ES-I3 (cell line): Measurements from ENCODE around the gene UQCR11.

ENCODE experiments used
- H3K36me3 ChIP-seq: 2 replicates; pipeline ENCODE4 v1.6.1; 2013; ENCODE audit warnings: mild to moderate bottlenecking, low read length, control low read depth, moderate library complexity; ENCODE audit not compliant: insufficient read depth
- H3K4me1 ChIP-seq: 2 replicates; pipeline ENCODE4 v1.6.1; 2013; ENCODE audit warnings: mild to moderate bottlenecking, control low read depth, low read length; ENCODE audit not compliant: insufficient read depth
- H3K9ac ChIP-seq: 2 replicates; pipeline ENCODE4 v1.6.1; 2013; ENCODE audit warnings: low read depth, mild to moderate bottlenecking, low read length, moderate library complexity
- H3K9me3 ChIP-seq: 2 replicates; pipeline ENCODE4 v1.6.1; 2013; ENCODE audit warnings: mild to moderate bottlenecking, low read length, moderate library complexity; ENCODE audit not compliant: control insufficient read depth, insufficient read depth

Gene UQCR11

GRCh38 chr19:1605236-1606137 is at the start of gene UQCR11:
UQCR11 (minus strand) TSS chr19:1605462; CDS start chr19:1605409, 53 bp downstream.
- Histone ChIP-seq H3K4me1 (no peaks in the 10 kb centered on the region; the same call in 1 of the 2 replicates), H3K36me3 (no peaks in the 10 kb centered on the region; the same call in 1 of the 2 replicates), H3K9ac (peak within 1 kb of the TSS; percentile 99), H3K9me3 (no peaks in the 10 kb centered on the region)

DNA sequence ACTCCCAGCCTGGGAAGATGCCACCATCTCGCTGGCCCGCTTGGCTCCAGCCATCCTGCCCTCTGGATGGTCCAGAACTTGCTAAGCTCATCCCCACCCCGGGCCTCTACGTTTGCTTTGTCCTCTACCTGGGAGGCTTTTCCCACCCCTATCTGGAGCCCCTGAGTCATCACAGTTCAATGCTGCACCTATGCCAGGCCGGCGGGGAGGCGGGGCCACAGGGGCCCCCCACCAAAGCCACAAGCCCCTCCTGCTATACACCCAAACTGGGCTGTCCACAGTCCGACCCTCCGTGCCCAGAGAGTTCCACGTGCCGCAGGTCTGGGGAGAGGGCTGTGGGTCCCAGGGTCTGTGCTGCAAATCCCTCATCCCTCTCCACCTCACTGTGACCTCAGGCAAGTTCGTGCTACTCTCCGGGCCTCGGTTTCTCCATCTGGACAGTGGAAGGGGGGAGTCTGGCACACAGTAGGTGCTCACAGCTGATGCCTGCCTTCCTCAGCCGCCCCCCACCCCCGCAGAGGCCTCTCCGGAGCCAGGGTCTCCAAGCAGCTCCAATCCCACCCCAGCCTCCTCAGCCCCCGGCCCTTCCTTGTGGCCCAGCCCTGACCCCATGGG is 49.0 kb upstream of the UQCR11 start:
- H3K36me3 ChIP-seq: peaks cover 6% of the 10 kb centered on the region; the same call in 1 of the 2 replicates
- H3K9me3 ChIP-seq: no peaks in the 10 kb centered on the region
- no peak overlapping the region for H3K9ac ChIP-seq
- H3K4me1 ChIP-seq: no peaks in the 10 kb centered on the region

DNA sequence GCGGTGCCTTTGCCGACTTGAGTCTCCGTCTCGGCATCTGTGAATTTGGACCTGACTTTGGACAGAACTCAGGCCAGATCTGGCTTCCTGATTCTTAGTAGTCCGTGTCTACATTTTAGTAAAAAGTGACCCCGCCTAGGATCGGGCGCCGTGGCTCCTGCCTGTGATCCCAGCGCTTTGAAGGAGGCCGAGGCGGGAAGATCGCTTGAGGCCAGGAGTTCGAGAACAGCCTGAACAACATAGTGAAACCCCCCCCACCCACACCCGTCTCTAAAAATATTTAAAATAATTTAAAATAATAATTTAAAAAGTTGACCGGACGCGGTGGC is 48.0 kb upstream of the UQCR11 start:
- peak overlapping the region; percentile 94; the same call in 1 of the 2 replicates for H3K9ac ChIP-seq
- H3K9me3 ChIP-seq: no peaks in the 10 kb centered on the region
- peaks cover 6% of the 10 kb centered on the region for H3K36me3 ChIP-seq
- no peaks in the 10 kb centered on the region for H3K4me1 ChIP-seq

DNA sequence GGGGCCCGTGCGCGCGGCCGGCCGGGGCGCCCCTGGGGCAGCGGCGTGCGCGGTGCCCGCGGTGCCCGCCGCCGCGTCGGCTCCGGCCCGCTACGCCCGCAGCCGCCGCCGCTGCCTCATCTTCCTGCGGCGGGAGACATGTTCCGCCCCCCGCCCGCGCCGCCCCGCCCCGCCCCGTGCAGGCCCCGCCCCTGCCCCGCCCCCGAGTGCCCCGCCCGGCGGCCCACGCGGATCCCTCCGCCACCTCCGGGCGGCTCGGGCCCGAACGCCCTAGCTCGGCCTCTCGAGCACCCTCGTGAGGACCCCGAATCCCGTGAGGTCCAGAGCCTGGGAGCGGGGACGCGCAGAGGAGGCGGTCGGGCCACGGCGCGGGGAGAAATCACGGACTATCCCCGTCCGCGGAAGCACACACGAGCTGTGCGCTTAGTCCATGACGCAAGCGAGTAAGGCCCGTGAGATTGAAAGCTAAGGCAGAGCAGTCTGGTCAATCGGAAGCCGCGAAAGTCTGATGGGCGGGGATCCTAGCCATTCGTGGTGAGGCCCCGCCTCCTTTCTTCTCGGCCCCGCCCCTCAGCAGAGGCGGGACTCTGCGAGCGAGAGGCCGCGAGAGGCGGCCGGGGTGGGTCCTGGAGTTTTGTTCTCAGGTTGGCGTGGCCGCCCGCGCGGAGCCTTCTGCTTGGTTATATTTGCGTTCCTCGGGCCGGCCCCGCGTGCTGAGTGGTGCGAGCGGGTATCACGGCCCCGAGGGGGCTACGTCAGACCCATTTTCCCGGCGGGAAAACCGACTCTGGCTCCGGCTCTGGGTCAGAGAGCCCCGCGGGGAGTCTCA is 47.4 kb upstream of the UQCR11 start, which contains the start of gene TCF3:
TSS of gene TCF3 (minus strand) at position 145 of the 829 bp plus-strand sequence. CDS start 2,367 bp downstream, outside the sequence.
- H3K9ac ChIP-seq: peak within 1 kb of the TSS; percentile 94
- no peaks in the 10 kb centered on the region for H3K9me3 ChIP-seq
- H3K36me3 ChIP-seq: peaks cover 6% of the 10 kb centered on the region
- H3K4me1 ChIP-seq: no peaks in the 10 kb centered on the region

DNA sequence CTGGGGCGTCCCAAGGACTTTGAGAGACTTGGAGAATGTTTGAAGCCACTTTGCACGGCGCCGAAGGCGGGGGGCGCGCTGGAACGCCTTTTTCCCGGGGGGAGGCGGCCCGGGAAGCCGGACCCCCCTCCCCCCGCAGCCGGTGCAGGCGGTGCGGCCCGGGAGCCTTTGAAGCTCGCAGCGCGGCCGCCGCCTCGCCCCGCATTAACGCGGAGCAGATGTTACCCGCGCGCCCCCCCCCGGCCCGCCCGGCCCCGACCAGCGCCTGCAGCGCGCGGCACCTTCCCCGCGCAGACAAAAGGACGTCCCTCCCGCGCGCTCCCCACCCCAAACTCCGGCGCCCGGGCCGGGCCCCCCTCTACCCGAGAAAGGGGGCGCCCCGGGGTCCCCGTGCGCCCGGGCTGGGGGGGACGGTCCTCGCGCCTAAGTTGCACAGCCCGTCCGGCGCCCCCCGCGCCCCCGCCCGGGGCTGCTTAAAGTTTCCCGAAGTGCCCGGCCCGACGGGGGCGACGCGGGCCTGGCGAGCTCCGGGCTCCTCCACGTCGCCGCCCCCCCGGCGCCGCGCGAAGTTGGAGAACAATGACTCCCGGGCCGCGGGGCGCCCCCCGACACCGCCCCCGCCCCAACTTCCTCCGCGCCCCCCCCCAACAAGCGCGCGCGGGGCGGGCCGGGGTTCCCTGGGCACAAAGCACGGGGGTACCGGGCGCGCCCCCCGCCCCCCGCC is 46.5 kb upstream of the UQCR11 start:
- H3K36me3 ChIP-seq: peaks cover 6% of the 10 kb centered on the region
- H3K4me1 ChIP-seq: no peaks in the 10 kb centered on the region
- H3K9ac ChIP-seq: peak overlapping the region; percentile 94

GRCh38 chr19:1650650-1651567 is 45.6 kb upstream of the UQCR11 start:
- Histone ChIP-seq H3K4me1 (no peaks in the 10 kb centered on the region), H3K9me3 (no peaks in the 10 kb centered on the region), H3K36me3 (peaks cover 7% of the 10 kb centered on the region), H3K9ac (peak overlapping the region; percentile 94)

More for the DNA sequence above, 46.5 kb upstream of the UQCR11 start:
- no peaks in the 10 kb centered on the region for H3K9me3 ChIP-seq

DNA sequence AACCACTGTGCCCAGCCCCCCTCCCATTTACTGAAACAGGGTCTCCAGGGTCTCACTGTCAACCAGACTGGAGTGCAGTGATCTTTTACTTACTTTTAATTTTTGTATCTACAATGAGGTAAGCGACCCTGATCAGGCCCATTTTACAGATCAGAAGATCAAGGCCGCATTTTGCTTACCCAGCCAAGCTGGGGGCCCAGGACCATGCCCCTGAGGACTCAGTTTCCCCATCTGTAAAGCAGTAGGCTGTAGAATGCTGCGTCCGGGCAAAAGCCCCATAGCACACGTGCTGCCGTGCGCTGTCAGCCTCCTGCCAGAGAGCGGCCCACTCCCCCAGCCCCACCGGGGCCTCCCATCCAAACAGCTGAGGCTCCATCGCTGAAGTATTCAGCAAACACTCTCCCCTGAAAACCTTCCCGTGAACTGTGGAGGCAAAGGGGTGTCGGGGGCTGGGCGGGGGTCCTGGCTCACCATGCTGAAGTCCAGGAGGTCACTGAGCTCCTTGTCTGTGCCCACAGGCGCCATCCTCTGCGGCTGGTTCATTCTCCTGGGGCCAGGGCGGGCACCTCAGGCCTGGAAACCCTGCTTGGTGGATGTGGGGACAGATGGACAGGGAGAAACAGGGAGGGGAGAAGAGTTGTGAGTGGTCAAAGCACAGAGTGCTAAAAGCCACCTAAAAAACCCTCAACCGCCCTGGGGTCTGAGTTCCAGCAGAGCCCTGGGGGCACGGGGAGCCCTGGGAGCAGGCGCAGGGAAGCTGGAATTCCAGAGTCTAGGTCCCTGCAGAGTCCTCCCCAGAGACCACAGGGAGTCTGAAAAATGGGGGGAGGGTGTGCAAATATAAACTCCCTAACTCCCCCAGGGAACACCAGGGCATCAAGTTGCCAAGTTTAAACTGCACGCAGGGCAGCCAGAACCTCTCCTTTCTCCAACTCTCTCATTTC is 44.7 kb upstream of the UQCR11 start:
- Histone ChIP-seq H3K9me3 (no peaks in the 10 kb centered on the region), H3K9ac (peak overlapping the region; percentile 94; the same call in 1 of the 2 replicates), H3K36me3 (peaks cover 11% of the 10 kb centered on the region), H3K4me1 (no peaks in the 10 kb centered on the region)

GRCh38 chr19:1648920-1649541 is 43.8 kb upstream of the UQCR11 start:
- H3K36me3 ChIP-seq: peaks cover 11% of the 10 kb centered on the region

GRCh38 chr19:1648459-1648849 is 43.2 kb upstream of the UQCR11 start:
- H3K9me3 ChIP-seq: no peaks in the 10 kb centered on the region
- H3K9ac ChIP-seq: no peak overlapping the region
- H3K36me3 ChIP-seq: peaks cover 11% of the 10 kb centered on the region
- H3K4me1 ChIP-seq: no peaks in the 10 kb centered on the region

More at GRCh38 chr19:1648920-1649541, 43.8 kb upstream of the UQCR11 start:
- Histone ChIP-seq H3K4me1 (no peaks in the 10 kb centered on the region), H3K9me3 (no peaks in the 10 kb centered on the region), H3K9ac (no peak overlapping the region)

- no peaks in the 10 kb centered on the region for H3K9me3 ChIP-seq
- H3K4me1 ChIP-seq: no peaks in the 10 kb centered on the region
- no peak overlapping the region for H3K9ac ChIP-seq
- H3K36me3 ChIP-seq: peaks cover 17% of the 10 kb centered on the region
Observed at GRCh38 chr19:1647501-1648458, 42.5 kb upstream of the UQCR11 start.
